ENCODE measurements around the gene SAC3D1. TPM values are rescaled to one million over a fixed set of nuclear protein-coding genes. Genes with fewer than 3 reads are reported as not detected.

Gene SAC3D1
- polyA plus RNA-seq, 1 of the 3 experiments (the other 2 are of a cell fraction) = 22.5 TPM

GRCh38 chr11:65072631-65072966 lies 31.6 kb downstream of the SAC3D1 start:
- H3K79me2 ChIP-seq (ENCODE audit: insufficient read depth) = peaks cover 3% of the 10 kb centered on the region; the same call in 1 of the 2 replicates
- H3F3A ChIP-seq (replicated peaks; ENCODE audit: insufficient read depth) = peaks cover 7% of the 10 kb centered on the region
- no peaks in the 10 kb centered on the region for H3K4me1 ChIP-seq (ENCODE audit: control insufficient read depth in 1 of 2, insufficient read depth in 2 of 2, low read depth in 1 of 2, low read length in 1 of 2)
- no peaks in the 10 kb centered on the region for H3K9me3 ChIP-seq
- no peak overlapping the region for H3K4me3 ChIP-seq (ENCODE audit: low read depth in 2 of 2, low read length in 1 of 2)
- ChIA-PET POLR2A (no interaction called here), CTCF (interaction anchor here (1.3 kb wide), 1 partner anchor 58 kb away, joined by 3 read pairs; the partner anchor contains the start of gene ARL2)
- no peaks in the 10 kb centered on the region; the same call in 1 of the 2 replicates for H4K20me1 ChIP-seq (ENCODE audit: insufficient read depth)
- H3K9me2 ChIP-seq = no peaks in the 10 kb centered on the region
- H3K4me2 ChIP-seq = no peak overlapping the region
- TF ChIP-seq GATA2 (CRISPR knock-in tag; IDR thresholded peaks at IDR 0.05) (no peak), RFX5 (IDR thresholded peaks at IDR 0.05; ENCODE audit: low read length) (no peak), TEAD4 (IDR thresholded peaks at IDR 0.05; ENCODE audit: borderline replicate concordance, insufficient read depth) (no peak), SMC3 (IDR thresholded peaks at IDR 0.05; ENCODE audit: low read depth, low read length) (no peak), GABPA (IDR thresholded peaks at IDR 0.05; ENCODE audit: low read depth) (no peak), NRF1 (IDR thresholded peaks at IDR 0.05; ENCODE audit: low read depth, low read length) (no peak), POLR2AphosphoS5 (IDR thresholded peaks at IDR 0.05; ENCODE audit: low read depth, low read length) (no peak), IRF3 (IDR thresholded peaks at IDR 0.05; ENCODE audit: low read depth, low read length) (no peak), RAD21 (IDR thresholded peaks at IDR 0.05; ENCODE audit: low read length) (no peak), FOXJ3 (CRISPR knock-in tag; IDR thresholded peaks at IDR 0.05) (no peak), EP300 (IDR thresholded peaks at IDR 0.05; ENCODE audit: borderline replicate concordance in 1 of 2, low read depth in 1 of 2, low read length in 1 of 2) (no peak), CTCF (IDR thresholded peaks at IDR 0.05) (no peak), SIN3A (IDR thresholded peaks at IDR 0.05; ENCODE audit: borderline replicate concordance, low read depth, low read length) (no peak), NFIC (IDR thresholded peaks at IDR 0.05; ENCODE audit: borderline replicate concordance) (no peak), MEF2A (IDR thresholded peaks at IDR 0.05; ENCODE audit: borderline replicate concordance, low read depth) (no peak)
- no peaks in the 10 kb centered on the region for H3K36me3 ChIP-seq (replicated peaks in 1 of 2; ENCODE audit: control insufficient read depth in 1 of 2, insufficient read depth in 2 of 2, low read length in 1 of 2)
- no peak overlapping the region for H3K27ac ChIP-seq (ENCODE audit: low read depth in 2 of 2, low read length in 1 of 2)
- H3K27me3 ChIP-seq (ENCODE audit: insufficient read depth) = no peaks in the 10 kb centered on the region
- no peak for DNase-seq
- no peak overlapping the region for H2AFZ ChIP-seq (ENCODE audit: low read depth)
- no peak overlapping the region for H3K9ac ChIP-seq
- WGBS (ENCODE audit: low lambda C conversion rate) = 79% methylated on average over 1 of the region's 1 CpG

- POLR2A ChIA-PET = no interaction called here
- H3K9me3 ChIP-seq = no peaks in the 10 kb centered on the region
- no peak overlapping the region for H3K4me2 ChIP-seq
- peaks cover 13% of the 10 kb centered on the region for H3F3A ChIP-seq (replicated peaks; ENCODE audit: insufficient read depth)
- no peaks in the 10 kb centered on the region for H3K27me3 ChIP-seq (ENCODE audit: insufficient read depth)
- H3K79me2 ChIP-seq (ENCODE audit: insufficient read depth) = peaks cover 51% of the 10 kb centered on the region
- no peak overlapping the region for H3K4me3 ChIP-seq (ENCODE audit: low read depth in 2 of 2, low read length in 1 of 2)
- H3K4me1 ChIP-seq (ENCODE audit: control insufficient read depth in 1 of 2, insufficient read depth in 2 of 2, low read depth in 1 of 2, low read length in 1 of 2) = no peaks in the 10 kb centered on the region; a peak in 1 of 4 replicates
- H3K9ac ChIP-seq = no peak overlapping the region
- no peaks in the 10 kb centered on the region; the same call in 1 of the 2 replicates for H4K20me1 ChIP-seq (ENCODE audit: insufficient read depth)
- TF ChIP-seq RCOR1 (IDR thresholded peaks at IDR 0.05; ENCODE audit: low read length) (no peak), MXI1 (IDR thresholded peaks at IDR 0.05; ENCODE audit: low read depth, low read length) (no peak), FOXM1 (IDR thresholded peaks at IDR 0.05; ENCODE audit: low read depth) (no peak), POLR2AphosphoS5 (IDR thresholded peaks at IDR 0.05; ENCODE audit: low read depth, low read length) (no peak), EZH2phosphoT487 (IDR thresholded peaks at IDR 0.05; ENCODE audit: borderline replicate concordance, low read depth) (no peak), GABPA (IDR thresholded peaks at IDR 0.05; ENCODE audit: low read depth) (no peak)
- peaks cover 0 to 10% of the 10 kb centered on the region in 2 experiments for H3K36me3 ChIP-seq (replicated peaks in 1 of 2; ENCODE audit: control insufficient read depth in 1 of 2, insufficient read depth in 2 of 2, low read length in 1 of 2)
- 85% methylated on average over 4 of the region's 4 CpGs for WGBS (ENCODE audit: low lambda C conversion rate)
- no peak overlapping the region for H2AFZ ChIP-seq (ENCODE audit: low read depth)
- H3K9me2 ChIP-seq = no peaks in the 10 kb centered on the region
- peak; percentile 27 for DNase-seq
- no peak overlapping the region for H3K27ac ChIP-seq (ENCODE audit: low read depth in 2 of 2, low read length in 1 of 2)
- CTCF ChIA-PET = interaction anchor here (1.2 to 1.6 kb wide), 4 partner anchors 8 to 233 kb away, joined by 3 to 6 read pairs (median 4); partner anchors contain the start of genes ARL2 and CDC42BPG
Observed at GRCh38 chr11:65077451-65077850, 36.4 kb downstream of the SAC3D1 start.

Data from SK-N-SH (cell line).